H1 (cell line): ENCODE measurements around the gene BEAN1. TPM values are rescaled to one million over a fixed set of nuclear protein-coding genes. Genes with fewer than 3 reads are reported as not detected.

Experiments
- SIX5 ChIP-seq: IDR thresholded peaks from 2 replicates; pipeline ENCODE4 v1.6.1; 2011; ENCODE audit warnings: mild to moderate bottlenecking, low read depth, low read length
- polyA plus RNA-seq, 7 experiments: library from polyadenylated mRNA; depleted of rRNA in 3 of 7; stranded (reverse) in 5 of 7; unstranded in 2 of 7; fragments of >200 nt in 5 of 7; fragments of 200-250 nt in 2 of 7; gene quantifications; 1 replicate in 5 of 7; 2 replicates in 1 of 7; 4 replicates in 1 of 7; pipeline versions ENCODE4 v1.2.1 to v1.2.3, GENCODE V29; 2011 to 2013; ENCODE audit warnings: missing spikeins in 2 of 7, mixed read lengths in 2 of 7
- total RNA-seq: library from RNA; stranded (reverse); fragmentation: NEBNext Ultra II Directional; extraction: Animal tissue kit (Norgen Biotek cat#: 25700); gene quantifications from 2 replicates; pipeline ENCODE4 v1.2.1, GENCODE V29; 2021
- TF ChIP-seq, protein P1 (sequence below): fragments of 300-600 bp; sonication (generic); IDR thresholded peaks from 2 replicates; pipeline ENCODE4 v1.7.1; 2012; ENCODE audit warnings: low read length, moderate library complexity, mild to moderate bottlenecking, inconsistent platforms; ENCODE audit not compliant: insufficient replicate concordance
- TF ChIP-seq, protein P2 (sequence below): IDR thresholded peaks from 2 replicates; pipeline ENCODE4 v1.6.1; 2012; ENCODE audit warnings: inconsistent platforms
- TF ChIP-seq, protein P3 (sequence below): IDR thresholded peaks from 2 replicates; pipeline ENCODE4 v1.6.1; 2011; ENCODE audit warnings: low read depth, mild to moderate bottlenecking, low read length; ENCODE audit not compliant: insufficient read depth

The BEAN1 gene
- total and polyA plus RNA-seq, 2 of the 8 experiments (the other 6 are each of a cell fraction or from before 2014, with no cell fraction given): 0.08 TPM; not detected in 1

DNA sequence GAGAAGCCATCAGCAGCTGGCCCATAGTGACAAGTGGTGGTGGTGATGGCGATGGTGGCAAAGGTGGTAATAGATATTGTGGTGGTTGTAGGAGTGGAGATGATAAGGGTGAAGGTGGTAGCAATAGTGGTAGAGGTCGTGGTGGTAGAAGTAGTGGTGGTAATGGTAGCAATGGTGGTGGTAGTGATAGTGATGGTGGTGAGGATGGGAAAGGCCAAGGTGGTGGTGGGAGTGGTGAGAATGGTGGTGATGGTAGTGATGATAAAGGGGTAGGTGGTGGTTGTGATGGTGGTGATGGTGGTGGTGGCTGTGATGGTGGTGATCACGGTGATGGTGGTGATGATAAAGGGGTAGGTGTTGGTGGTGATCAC lies 47.5 kb upstream of the BEAN1 start (continued):
- TF ChIP-seq, protein P1, sequence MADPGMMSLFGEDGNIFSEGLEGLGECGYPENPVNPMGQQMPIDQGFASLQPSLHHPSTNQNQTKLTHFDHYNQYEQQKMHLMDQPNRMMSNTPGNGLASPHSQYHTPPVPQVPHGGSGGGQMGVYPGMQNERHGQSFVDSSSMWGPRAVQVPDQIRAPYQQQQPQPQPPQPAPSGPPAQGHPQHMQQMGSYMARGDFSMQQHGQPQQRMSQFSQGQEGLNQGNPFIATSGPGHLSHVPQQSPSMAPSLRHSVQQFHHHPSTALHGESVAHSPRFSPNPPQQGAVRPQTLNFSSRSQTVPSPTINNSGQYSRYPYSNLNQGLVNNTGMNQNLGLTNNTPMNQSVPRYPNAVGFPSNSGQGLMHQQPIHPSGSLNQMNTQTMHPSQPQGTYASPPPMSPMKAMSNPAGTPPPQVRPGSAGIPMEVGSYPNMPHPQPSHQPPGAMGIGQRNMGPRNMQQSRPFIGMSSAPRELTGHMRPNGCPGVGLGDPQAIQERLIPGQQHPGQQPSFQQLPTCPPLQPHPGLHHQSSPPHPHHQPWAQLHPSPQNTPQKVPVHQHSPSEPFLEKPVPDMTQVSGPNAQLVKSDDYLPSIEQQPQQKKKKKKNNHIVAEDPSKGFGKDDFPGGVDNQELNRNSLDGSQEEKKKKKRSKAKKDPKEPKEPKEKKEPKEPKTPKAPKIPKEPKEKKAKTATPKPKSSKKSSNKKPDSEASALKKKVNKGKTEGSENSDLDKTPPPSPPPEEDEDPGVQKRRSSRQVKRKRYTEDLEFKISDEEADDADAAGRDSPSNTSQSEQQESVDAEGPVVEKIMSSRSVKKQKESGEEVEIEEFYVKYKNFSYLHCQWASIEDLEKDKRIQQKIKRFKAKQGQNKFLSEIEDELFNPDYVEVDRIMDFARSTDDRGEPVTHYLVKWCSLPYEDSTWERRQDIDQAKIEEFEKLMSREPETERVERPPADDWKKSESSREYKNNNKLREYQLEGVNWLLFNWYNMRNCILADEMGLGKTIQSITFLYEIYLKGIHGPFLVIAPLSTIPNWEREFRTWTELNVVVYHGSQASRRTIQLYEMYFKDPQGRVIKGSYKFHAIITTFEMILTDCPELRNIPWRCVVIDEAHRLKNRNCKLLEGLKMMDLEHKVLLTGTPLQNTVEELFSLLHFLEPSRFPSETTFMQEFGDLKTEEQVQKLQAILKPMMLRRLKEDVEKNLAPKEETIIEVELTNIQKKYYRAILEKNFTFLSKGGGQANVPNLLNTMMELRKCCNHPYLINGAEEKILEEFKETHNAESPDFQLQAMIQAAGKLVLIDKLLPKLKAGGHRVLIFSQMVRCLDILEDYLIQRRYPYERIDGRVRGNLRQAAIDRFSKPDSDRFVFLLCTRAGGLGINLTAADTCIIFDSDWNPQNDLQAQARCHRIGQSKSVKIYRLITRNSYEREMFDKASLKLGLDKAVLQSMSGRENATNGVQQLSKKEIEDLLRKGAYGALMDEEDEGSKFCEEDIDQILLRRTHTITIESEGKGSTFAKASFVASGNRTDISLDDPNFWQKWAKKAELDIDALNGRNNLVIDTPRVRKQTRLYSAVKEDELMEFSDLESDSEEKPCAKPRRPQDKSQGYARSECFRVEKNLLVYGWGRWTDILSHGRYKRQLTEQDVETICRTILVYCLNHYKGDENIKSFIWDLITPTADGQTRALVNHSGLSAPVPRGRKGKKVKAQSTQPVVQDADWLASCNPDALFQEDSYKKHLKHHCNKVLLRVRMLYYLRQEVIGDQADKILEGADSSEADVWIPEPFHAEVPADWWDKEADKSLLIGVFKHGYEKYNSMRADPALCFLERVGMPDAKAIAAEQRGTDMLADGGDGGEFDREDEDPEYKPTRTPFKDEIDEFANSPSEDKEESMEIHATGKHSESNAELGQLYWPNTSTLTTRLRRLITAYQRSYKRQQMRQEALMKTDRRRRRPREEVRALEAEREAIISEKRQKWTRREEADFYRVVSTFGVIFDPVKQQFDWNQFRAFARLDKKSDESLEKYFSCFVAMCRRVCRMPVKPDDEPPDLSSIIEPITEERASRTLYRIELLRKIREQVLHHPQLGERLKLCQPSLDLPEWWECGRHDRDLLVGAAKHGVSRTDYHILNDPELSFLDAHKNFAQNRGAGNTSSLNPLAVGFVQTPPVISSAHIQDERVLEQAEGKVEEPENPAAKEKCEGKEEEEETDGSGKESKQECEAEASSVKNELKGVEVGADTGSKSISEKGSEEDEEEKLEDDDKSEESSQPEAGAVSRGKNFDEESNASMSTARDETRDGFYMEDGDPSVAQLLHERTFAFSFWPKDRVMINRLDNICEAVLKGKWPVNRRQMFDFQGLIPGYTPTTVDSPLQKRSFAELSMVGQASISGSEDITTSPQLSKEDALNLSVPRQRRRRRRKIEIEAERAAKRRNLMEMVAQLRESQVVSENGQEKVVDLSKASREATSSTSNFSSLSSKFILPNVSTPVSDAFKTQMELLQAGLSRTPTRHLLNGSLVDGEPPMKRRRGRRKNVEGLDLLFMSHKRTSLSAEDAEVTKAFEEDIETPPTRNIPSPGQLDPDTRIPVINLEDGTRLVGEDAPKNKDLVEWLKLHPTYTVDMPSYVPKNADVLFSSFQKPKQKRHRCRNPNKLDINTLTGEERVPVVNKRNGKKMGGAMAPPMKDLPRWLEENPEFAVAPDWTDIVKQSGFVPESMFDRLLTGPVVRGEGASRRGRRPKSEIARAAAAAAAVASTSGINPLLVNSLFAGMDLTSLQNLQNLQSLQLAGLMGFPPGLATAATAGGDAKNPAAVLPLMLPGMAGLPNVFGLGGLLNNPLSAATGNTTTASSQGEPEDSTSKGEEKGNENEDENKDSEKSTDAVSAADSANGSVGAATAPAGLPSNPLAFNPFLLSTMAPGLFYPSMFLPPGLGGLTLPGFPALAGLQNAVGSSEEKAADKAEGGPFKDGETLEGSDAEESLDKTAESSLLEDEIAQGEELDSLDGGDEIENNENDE: no peak
- TF ChIP-seq SIX5: no peak
- TF ChIP-seq, protein P2, sequence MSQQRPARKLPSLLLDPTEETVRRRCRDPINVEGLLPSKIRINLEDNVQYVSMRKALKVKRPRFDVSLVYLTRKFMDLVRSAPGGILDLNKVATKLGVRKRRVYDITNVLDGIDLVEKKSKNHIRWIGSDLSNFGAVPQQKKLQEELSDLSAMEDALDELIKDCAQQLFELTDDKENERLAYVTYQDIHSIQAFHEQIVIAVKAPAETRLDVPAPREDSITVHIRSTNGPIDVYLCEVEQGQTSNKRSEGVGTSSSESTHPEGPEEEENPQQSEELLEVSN: no peak
- TF ChIP-seq, protein P3, sequence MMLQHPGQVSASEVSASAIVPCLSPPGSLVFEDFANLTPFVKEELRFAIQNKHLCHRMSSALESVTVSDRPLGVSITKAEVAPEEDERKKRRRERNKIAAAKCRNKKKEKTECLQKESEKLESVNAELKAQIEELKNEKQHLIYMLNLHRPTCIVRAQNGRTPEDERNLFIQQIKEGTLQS: no peak
